ENCODE measurements around the gene MYT1.

Gene MYT1

GRCh38 chr20:64139199-64140060 is 24.8 kb upstream of the MYT1 start:
- no peak for DNase-seq (ENCODE audit: low read depth in 2 of 2)

GRCh38 chr20:64140061-64140931 is 24.0 kb upstream of the MYT1 start:
- no peak for DNase-seq (ENCODE audit: low read depth in 2 of 2)

- no peak for DNase-seq (ENCODE audit: low read depth in 2 of 2)
Measured at GRCh38 chr20:64140956-64141355, 23.3 kb upstream of the MYT1 start.

- DNase-seq (ENCODE audit: low read depth in 2 of 2): no peak
Measured at GRCh38 chr20:64142590-64142989, 21.7 kb upstream of the MYT1 start.

- DNase-seq (ENCODE audit: low read depth in 2 of 2): no peak
Measured at GRCh38 chr20:64143018-64143801, 21.0 kb upstream of the MYT1 start.

- DNase-seq (ENCODE audit: low read depth in 2 of 2): no peak
Measured at GRCh38 chr20:64144144-64144912, 19.9 kb upstream of the MYT1 start.

- no peak for DNase-seq (ENCODE audit: low read depth in 2 of 2)
Measured at GRCh38 chr20:64145458-64146300, 18.6 kb upstream of the MYT1 start.

- DNase-seq (ENCODE audit: low read depth in 2 of 2): no peak
Measured at GRCh38 chr20:64146301-64146935, 17.8 kb upstream of the MYT1 start.

GRCh38 chr20:64146936-64147477 is 17.2 kb upstream of the MYT1 start:
- DNase-seq (ENCODE audit: low read depth in 2 of 2): no peak

- no peak for DNase-seq (ENCODE audit: low read depth in 2 of 2)
Measured at GRCh38 chr20:64148581-64148980, 15.7 kb upstream of the MYT1 start.

GRCh38 chr20:64149141-64149540 is 15.1 kb upstream of the MYT1 start:
- DNase-seq (ENCODE audit: low read depth in 2 of 2): no peak

- no peak for DNase-seq (ENCODE audit: low read depth in 2 of 2)
Measured at GRCh38 chr20:64149809-64150560, 14.3 kb upstream of the MYT1 start.

- DNase-seq (ENCODE audit: low read depth in 2 of 2): no peak
Measured at GRCh38 chr20:64150756-64151632, 13.3 kb upstream of the MYT1 start.

- no peak for DNase-seq (ENCODE audit: low read depth in 2 of 2)
Measured at GRCh38 chr20:64151633-64152530, 12.4 kb upstream of the MYT1 start.

GRCh38 chr20:64152906-64153305 is 11.3 kb upstream of the MYT1 start:
- no peak for DNase-seq (ENCODE audit: low read depth in 2 of 2)

- no peak for DNase-seq (ENCODE audit: low read depth in 2 of 2)
Measured at GRCh38 chr20:64153410-64153809, 10.8 kb upstream of the MYT1 start.

Data from stimulated activated CD8-positive, alpha-beta memory T cell treated with anti-CD3 and anti-CD28 coated beads, Interleukin-7, amount 100 ng/mL, for 4 hours (primary cell).